ENCODE data around the gene DCLK1. TPM values are rescaled to one million over a fixed set of nuclear protein-coding genes. Genes with fewer than 3 reads are reported as not detected.

The DCLK1 gene
- total RNA-seq, 1 experiment from 2014 or later, result 36.2 TPM

DNA sequence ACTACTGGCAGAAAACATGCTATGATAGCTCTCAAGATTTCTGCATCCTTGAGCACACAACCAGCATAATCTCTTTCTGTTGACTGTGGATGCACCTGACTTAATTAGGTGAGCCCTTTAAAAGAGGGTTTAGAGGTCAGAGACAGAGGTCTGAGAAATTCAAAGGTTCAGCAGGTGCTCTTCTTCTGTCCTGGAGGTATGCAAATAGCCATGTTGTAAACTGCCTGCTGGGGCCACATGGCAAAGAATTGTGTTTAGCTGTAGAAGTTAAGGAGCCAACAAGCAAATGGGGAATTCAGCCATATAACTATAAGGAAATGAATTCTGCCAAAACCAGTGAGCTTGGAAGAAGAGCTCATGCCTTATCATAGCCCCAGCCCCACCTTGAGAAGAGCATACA, 11.6 kb upstream of the DCLK1 start:
- H3K4ac ChIP-seq (ENCODE audit: low read depth, low read length), result no peak overlapping the region
- H2BK12ac ChIP-seq (ENCODE audit: insufficient read length, low read depth, low read length), result no peak overlapping the region
- TF ChIP-seq, protein P1, sequence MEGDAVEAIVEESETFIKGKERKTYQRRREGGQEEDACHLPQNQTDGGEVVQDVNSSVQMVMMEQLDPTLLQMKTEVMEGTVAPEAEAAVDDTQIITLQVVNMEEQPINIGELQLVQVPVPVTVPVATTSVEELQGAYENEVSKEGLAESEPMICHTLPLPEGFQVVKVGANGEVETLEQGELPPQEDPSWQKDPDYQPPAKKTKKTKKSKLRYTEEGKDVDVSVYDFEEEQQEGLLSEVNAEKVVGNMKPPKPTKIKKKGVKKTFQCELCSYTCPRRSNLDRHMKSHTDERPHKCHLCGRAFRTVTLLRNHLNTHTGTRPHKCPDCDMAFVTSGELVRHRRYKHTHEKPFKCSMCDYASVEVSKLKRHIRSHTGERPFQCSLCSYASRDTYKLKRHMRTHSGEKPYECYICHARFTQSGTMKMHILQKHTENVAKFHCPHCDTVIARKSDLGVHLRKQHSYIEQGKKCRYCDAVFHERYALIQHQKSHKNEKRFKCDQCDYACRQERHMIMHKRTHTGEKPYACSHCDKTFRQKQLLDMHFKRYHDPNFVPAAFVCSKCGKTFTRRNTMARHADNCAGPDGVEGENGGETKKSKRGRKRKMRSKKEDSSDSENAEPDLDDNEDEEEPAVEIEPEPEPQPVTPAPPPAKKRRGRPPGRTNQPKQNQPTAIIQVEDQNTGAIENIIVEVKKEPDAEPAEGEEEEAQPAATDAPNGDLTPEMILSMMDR (conservative IDR thresholded peaks at IDR 0.05), result no peak
- no peak overlapping the region for H4K8ac ChIP-seq (replicated peaks; ENCODE audit: insufficient read length, low read depth, low read length)
- Mint-ChIP-seq H3K9me3 (peaks cover 15 to 17% of the 10 kb centered on the region in 2 experiments), H3K4me3 (no peak overlapping the region), H3K36me3 (ENCODE audit: insufficient read depth in 1 of 3, low read depth in 3 of 3) (peaks cover 0 to 14% (median 7%) of the 10 kb centered on the region in 3 experiments; a peak in 6 of 7 replicates), H3K27me3 (ENCODE audit: low read depth) (no peaks in the 10 kb centered on the region), H3K27ac (peak overlapping the region in 1 of 3 experiments; percentile 58; a peak in 1 of 7 replicates), H3K4me1 (peaks cover 5 to 10% of the 10 kb centered on the region in 2 experiments)
- no peaks in the 10 kb centered on the region for H4K20me1 ChIP-seq (ENCODE audit: control insufficient read depth, insufficient read depth, insufficient read length)
- DNase-seq, result no peak
- no peaks in the 10 kb centered on the region for H3K4me1 ChIP-seq (ENCODE audit: insufficient read depth, low read length)
- no peaks in the 10 kb centered on the region for H3K27me3 ChIP-seq (ENCODE audit: insufficient read depth, low read length)
- no peak overlapping the region for H3K18ac ChIP-seq (ENCODE audit: insufficient read length, low read depth, low read length)
- no peak overlapping the region for H2BK20ac ChIP-seq (ENCODE audit: low read depth, low read length, poor library complexity, severe bottlenecking)
- no peaks in the 10 kb centered on the region for H3K23me2 ChIP-seq (ENCODE audit: insufficient read length, low read depth, low read length, poor library complexity, severe bottlenecking)
- H3K9ac ChIP-seq (ENCODE audit: extremely low read depth, insufficient read length, low read length), result no peak overlapping the region
- H3K56ac ChIP-seq (ENCODE audit: insufficient read length, low read depth, low read length), result no peak overlapping the region
- H3K9me3 ChIP-seq (ENCODE audit: control insufficient read depth, low read depth, low read length), result no peaks in the 10 kb centered on the region
- no peak overlapping the region for H3K27ac ChIP-seq (ENCODE audit: insufficient read length, low read depth, low read length)
- no peak overlapping the region for H4K91ac ChIP-seq (ENCODE audit: insufficient read length, low read depth, low read length)
- no peak overlapping the region for H2BK5ac ChIP-seq (ENCODE audit: insufficient read length, low read length)
- H4K5ac ChIP-seq (ENCODE audit: insufficient read length, low read depth, low read length), result no peak overlapping the region
- no peak overlapping the region for H3K14ac ChIP-seq (ENCODE audit: insufficient read depth, low read length)
- no peak overlapping the region for H3K4me2 ChIP-seq (ENCODE audit: insufficient read depth, insufficient read length, low read length)
- H2BK120ac ChIP-seq (ENCODE audit: low read depth, low read length, poor library complexity, severe bottlenecking), result no peak overlapping the region
- H3K79me1 ChIP-seq (ENCODE audit: insufficient read depth, low read depth, low read length, poor library complexity, severe bottlenecking), result no peaks in the 10 kb centered on the region
- no peak overlapping the region for H2AFZ ChIP-seq (ENCODE audit: low read length)
- no peak overlapping the region for H3K23ac ChIP-seq (ENCODE audit: insufficient read length, low read depth, low read length)
- H2BK15ac ChIP-seq (ENCODE audit: low read depth, low read length), result no peak overlapping the region
- H3T11ph ChIP-seq (ENCODE audit: low read length), result no peak overlapping the region
- H2AK5ac ChIP-seq (ENCODE audit: insufficient read length, low read length), result no peak overlapping the region
- no peaks in the 10 kb centered on the region for H3K79me2 ChIP-seq (ENCODE audit: insufficient read depth, low read length)
